PC-9 (cell line): ENCODE data around the gene C10orf143. TPM values are rescaled to one million over a fixed set of nuclear protein-coding genes. Genes with fewer than 3 reads are reported as not detected.

Experiments used
- BruUV-seq: library from RNA; stranded (reverse); fragments of 400-500 nt; replicated peaks from 2 replicates; lab custom pipeline; 2021; lab: Mats Ljungman, UMichigan
- CTCF ChIA-PET: fragments of 300-600 bp; sonication (Branson Sonifier 250); formaldehyde crosslinking; loops from one replicate; lab custom pipeline; 2022; ENCODE audit warnings: antibody characterized with exemption; lab: Charles Lee
- POLR2A ChIA-PET: fragments of 300-600 bp; sonication (Branson Sonifier 250); formaldehyde crosslinking; loops from one replicate; lab custom pipeline; 2022; ENCODE audit warnings: antibody characterized with exemption; ENCODE audit not compliant: unreplicated experiment; lab: Charles Lee
- DNase-seq, 2 experiments: peaks; one replicate each; pipeline versions ENCODE4 v3.0.0 to v3.0.0-alpha.2; 2015 to 2022; ENCODE audit warnings: mixed read lengths in 1 of 2
- H2AFZ ChIP-seq: fragments of 200-600 bp; sonication (generic); 2 replicates; pipeline ENCODE4 v1.8.1; 2017; ENCODE audit warnings: antibody characterized with exemption
- H3F3A ChIP-seq: fragments of 200-600 bp; sonication (generic); 2 replicates; pipeline ENCODE4 v1.8.1; 2017; ENCODE audit warnings: antibody characterized with exemption, mild to moderate bottlenecking, low read depth; ENCODE audit not compliant: insufficient read depth
- H3K27ac ChIP-seq: fragments of 200-600 bp; sonication (generic); 2 replicates; pipeline ENCODE4 v1.6.1; 2016; ENCODE audit warnings: mixed run types
- H3K27me3 ChIP-seq: fragments of 200-600 bp; sonication (generic); 2 replicates; pipeline ENCODE4 v1.6.1; 2016; ENCODE audit warnings: low read depth, mixed run types; ENCODE audit not compliant: insufficient read depth
- H3K36me3 ChIP-seq: fragments of 200-600 bp; sonication (generic); 2 replicates; pipeline ENCODE4 v1.6.1; 2016; ENCODE audit warnings: low read depth, mixed run types
- H3K4me1 ChIP-seq: fragments of 200-600 bp; sonication (generic); replicated peaks from 2 replicates; pipeline ENCODE4 v1.6.1; 2016; ENCODE audit warnings: mixed run types; ENCODE audit not compliant: insufficient read depth
- H3K4me2 ChIP-seq: fragments of 200-600 bp; sonication (generic); 2 replicates; pipeline ENCODE4 v1.6.1; 2017; ENCODE audit warnings: mixed run types
- H3K4me3 ChIP-seq: fragments of 200-600 bp; sonication (generic); 2 replicates; pipeline ENCODE4 v1.6.1; 2016; ENCODE audit warnings: mixed run types
- H3K79me2 ChIP-seq: fragments of 200-600 bp; sonication (generic); 2 replicates; pipeline ENCODE4 v1.6.1; 2017; ENCODE audit warnings: low read depth, mixed run types
- H3K9me2 ChIP-seq: fragments of 200-600 bp; sonication (generic); 2 replicates; pipeline ENCODE4 v1.8.1; 2017; ENCODE audit warnings: mild to moderate bottlenecking; ENCODE audit not compliant: insufficient read depth
- H3K9me3 ChIP-seq: fragments of 200-600 bp; sonication (generic); 2 replicates; pipeline ENCODE4 v1.8.1; 2016; ENCODE audit warnings: low read depth; ENCODE audit not compliant: insufficient read depth
- H4K20me1 ChIP-seq: fragments of 200-600 bp; sonication (generic); 2 replicates; pipeline ENCODE4 v1.8.1; 2017; ENCODE audit not compliant: insufficient read depth
- EZH2 ChIP-seq: fragments of 200-600 bp; sonication (generic); IDR thresholded peaks from 2 replicates; pipeline ENCODE4 v1.8.0; 2017; ENCODE audit warnings: antibody characterized with exemption, low read depth
- intact Hi-C: fragments of 100-400 bp; cut with micrococcal nuclease; formaldehyde crosslinking; loops from one replicate; pipeline ENCODE4 v1.10.0; 2022; ENCODE audit not compliant: unreplicated experiment
- total RNA-seq: library from RNA; stranded (reverse); gene quantifications from 2 replicates; pipeline ENCODE4 v1.2.3, GENCODE V29; 2021
- TF ChIP-seq, protein P1 (sequence below): fragments of 200-600 bp; sonication (generic); conservative IDR thresholded peaks from 2 replicates; pipeline ENCODE4 v1.6.1; 2017; ENCODE audit warnings: mixed run types, antibody characterized with exemption, mild to moderate bottlenecking, moderate library complexity

C10orf143 gene
- total RNA-seq, 1 experiment from 2014 or later, result 2.8 TPM

- no peak overlapping the region for H3K27ac ChIP-seq
- H3K4me2 ChIP-seq, result no peak overlapping the region
- DNase-seq, result no peak
- H3K79me2 ChIP-seq, result no peaks in the 10 kb centered on the region
- H3K27me3 ChIP-seq, result no peaks in the 10 kb centered on the region
- H3K9me3 ChIP-seq, result no peaks in the 10 kb centered on the region
- no peak overlapping the region for H3K4me3 ChIP-seq
- no TSS peak for BruUV-seq
- H3K36me3 ChIP-seq, result no peaks in the 10 kb centered on the region
- H3K4me1 ChIP-seq, result no peaks in the 10 kb centered on the region
- H3F3A ChIP-seq, result no peaks in the 10 kb centered on the region
- no peak overlapping the region for H2AFZ ChIP-seq
- TF ChIP-seq, protein P1, sequence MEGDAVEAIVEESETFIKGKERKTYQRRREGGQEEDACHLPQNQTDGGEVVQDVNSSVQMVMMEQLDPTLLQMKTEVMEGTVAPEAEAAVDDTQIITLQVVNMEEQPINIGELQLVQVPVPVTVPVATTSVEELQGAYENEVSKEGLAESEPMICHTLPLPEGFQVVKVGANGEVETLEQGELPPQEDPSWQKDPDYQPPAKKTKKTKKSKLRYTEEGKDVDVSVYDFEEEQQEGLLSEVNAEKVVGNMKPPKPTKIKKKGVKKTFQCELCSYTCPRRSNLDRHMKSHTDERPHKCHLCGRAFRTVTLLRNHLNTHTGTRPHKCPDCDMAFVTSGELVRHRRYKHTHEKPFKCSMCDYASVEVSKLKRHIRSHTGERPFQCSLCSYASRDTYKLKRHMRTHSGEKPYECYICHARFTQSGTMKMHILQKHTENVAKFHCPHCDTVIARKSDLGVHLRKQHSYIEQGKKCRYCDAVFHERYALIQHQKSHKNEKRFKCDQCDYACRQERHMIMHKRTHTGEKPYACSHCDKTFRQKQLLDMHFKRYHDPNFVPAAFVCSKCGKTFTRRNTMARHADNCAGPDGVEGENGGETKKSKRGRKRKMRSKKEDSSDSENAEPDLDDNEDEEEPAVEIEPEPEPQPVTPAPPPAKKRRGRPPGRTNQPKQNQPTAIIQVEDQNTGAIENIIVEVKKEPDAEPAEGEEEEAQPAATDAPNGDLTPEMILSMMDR, result no peak
- TF ChIP-seq EZH2, result no peak
- CTCF ChIA-PET, result no interaction called here
- no peaks in the 10 kb centered on the region for H4K20me1 ChIP-seq
- no peaks in the 10 kb centered on the region for H3K9me2 ChIP-seq
- intact Hi-C loops, result no loop called here
- POLR2A ChIA-PET, result interaction anchor here (0.6 kb wide), 1 partner anchor 64 kb away, joined by 5 read pairs; no protein-coding TSS in a partner anchor
Measured at GRCh38 chr10:130045091-130045652, 65.5 kb downstream of the C10orf143 start.

DNA sequence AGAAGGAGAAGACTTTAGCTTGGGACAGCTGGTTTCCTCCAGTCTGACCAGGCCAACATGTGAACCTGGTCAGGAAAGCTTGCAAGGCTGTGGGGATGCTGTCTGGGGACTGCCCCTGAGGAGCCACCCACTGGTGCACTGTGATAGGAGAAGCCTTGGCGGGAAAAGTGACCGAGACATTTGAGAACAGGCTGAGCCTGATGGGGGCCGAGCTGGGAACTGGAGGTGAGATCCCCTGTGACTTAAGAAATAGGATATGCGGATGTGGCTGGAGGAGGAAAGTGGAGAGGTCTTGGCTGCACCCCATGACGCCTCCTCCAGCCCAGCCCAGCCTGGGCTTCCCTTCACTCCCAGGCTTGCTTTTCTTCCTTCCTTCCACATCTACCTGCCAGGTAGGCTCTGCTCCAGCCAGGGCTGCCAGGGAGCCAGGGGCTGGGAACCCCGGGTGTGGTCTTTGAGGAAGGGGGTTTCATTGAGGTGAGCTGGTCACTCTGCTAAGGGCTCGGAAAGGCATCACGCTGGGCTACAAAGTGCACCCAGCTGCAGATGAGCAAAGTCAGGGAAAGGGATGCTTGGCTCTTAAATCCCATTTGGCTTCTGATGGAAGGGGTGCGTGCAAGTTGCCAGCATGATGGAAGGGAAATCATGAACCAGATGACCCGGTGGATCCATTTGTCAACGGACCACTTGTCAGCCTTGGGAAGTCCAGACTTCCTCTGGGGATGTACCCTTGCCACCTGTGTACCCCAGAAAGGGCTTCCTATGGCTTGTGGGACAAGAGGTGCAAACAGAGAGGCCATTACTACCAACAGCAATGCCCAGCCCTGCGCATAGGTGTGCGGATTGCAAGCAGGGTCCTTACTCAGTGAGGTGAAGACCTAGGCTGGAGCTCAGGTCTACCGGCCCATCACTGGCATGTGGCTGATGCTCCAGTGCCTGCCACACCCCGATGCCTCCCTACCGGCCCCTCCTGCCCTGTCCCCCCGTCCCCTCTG, 66.3 kb downstream of the C10orf143 start:
- CTCF ChIA-PET, result no interaction called here
- Histone ChIP-seq H2AFZ (no peak overlapping the region), H3K4me2 (no peak overlapping the region), H3K27ac (no peak overlapping the region), H3K36me3 (no peaks in the 10 kb centered on the region), H3K4me3 (no peak overlapping the region), H3K79me2 (no peaks in the 10 kb centered on the region), H3F3A (no peaks in the 10 kb centered on the region), H3K9me3 (no peaks in the 10 kb centered on the region), H3K9me2 (no peaks in the 10 kb centered on the region), H3K27me3 (no peaks in the 10 kb centered on the region), H4K20me1 (no peaks in the 10 kb centered on the region), H3K4me1 (no peaks in the 10 kb centered on the region)
- no TSS peak for BruUV-seq
- TF ChIP-seq EZH2, result no peak
- TF ChIP-seq, protein P1, result no peak
- intact Hi-C loops, result no loop called here
- POLR2A ChIA-PET, result interaction anchor here (0.6 kb wide), 1 partner anchor 65 kb away, joined by 5 read pairs; no protein-coding TSS in a partner anchor
- DNase-seq, result no peak

- Histone ChIP-seq H3K79me2 (no peaks in the 10 kb centered on the region), H3K27ac (no peak overlapping the region), H3F3A (no peaks in the 10 kb centered on the region), H3K9me2 (no peaks in the 10 kb centered on the region), H4K20me1 (no peaks in the 10 kb centered on the region), H2AFZ (no peak overlapping the region), H3K4me3 (no peak overlapping the region), H3K27me3 (no peaks in the 10 kb centered on the region), H3K36me3 (no peaks in the 10 kb centered on the region), H3K4me1 (no peaks in the 10 kb centered on the region), H3K9me3 (no peaks in the 10 kb centered on the region), H3K4me2 (no peak overlapping the region)
- intact Hi-C loops, result no loop called here
- POLR2A ChIA-PET, result no interaction called here
- DNase-seq, result no peak
- CTCF ChIA-PET, result no interaction called here
- TF ChIP-seq, protein P1, result no peak
- no peak for TF ChIP-seq EZH2
- BruUV-seq, result no TSS peak
Measured at GRCh38 chr10:130043491-130043890, 67.1 kb downstream of the C10orf143 start.
